ENCODE measurements around the gene ASB10.

The ASB10 gene

DNA sequence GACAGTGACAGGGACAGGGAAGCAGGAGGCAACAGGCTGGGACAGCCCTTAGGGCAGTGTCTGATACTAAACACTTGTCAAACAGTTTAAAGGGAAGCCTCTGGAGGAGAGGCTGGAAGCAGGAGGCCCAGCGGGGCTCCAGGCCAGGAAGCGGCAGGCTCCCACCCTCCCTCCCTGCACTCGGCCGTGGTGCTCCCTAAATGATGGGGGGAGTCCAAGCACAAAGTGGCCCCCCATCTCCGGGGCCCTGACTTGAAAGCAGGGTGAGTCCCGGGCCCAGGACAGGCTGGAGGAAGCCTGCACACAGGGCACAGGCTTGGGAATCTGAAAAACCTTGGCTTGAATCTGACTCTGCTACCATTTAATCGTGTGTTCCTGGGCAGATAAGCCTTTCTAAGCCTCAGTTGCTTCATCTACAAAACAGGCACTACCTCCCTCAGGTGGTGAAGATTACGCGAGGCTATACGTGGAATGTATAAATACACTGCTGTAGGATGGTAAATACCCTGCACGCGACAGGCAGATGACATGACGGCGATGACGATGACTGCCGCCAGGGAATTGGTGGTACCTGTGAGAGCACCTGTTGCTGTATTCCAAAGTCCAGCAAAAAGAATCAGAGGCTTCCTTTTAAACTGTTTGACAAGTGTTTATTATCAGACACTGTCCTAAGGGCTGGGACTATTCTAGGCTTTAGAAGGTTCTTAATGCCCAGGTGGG, 53.6 kb downstream of the ASB10 start:
- no peaks in the 10 kb centered on the region for H3K36me3 ChIP-seq (ENCODE audit: control insufficient read depth, low read length)
- no peaks in the 10 kb centered on the region for H3K27me3 ChIP-seq (ENCODE audit: control insufficient read depth, low read length)
- no peak for TF ChIP-seq EZH2phosphoT487 (IDR thresholded peaks at IDR 0.05; ENCODE audit: borderline replicate concordance, low read length)
- TF ChIP-seq, protein P1, sequence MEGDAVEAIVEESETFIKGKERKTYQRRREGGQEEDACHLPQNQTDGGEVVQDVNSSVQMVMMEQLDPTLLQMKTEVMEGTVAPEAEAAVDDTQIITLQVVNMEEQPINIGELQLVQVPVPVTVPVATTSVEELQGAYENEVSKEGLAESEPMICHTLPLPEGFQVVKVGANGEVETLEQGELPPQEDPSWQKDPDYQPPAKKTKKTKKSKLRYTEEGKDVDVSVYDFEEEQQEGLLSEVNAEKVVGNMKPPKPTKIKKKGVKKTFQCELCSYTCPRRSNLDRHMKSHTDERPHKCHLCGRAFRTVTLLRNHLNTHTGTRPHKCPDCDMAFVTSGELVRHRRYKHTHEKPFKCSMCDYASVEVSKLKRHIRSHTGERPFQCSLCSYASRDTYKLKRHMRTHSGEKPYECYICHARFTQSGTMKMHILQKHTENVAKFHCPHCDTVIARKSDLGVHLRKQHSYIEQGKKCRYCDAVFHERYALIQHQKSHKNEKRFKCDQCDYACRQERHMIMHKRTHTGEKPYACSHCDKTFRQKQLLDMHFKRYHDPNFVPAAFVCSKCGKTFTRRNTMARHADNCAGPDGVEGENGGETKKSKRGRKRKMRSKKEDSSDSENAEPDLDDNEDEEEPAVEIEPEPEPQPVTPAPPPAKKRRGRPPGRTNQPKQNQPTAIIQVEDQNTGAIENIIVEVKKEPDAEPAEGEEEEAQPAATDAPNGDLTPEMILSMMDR (IDR thresholded peaks at IDR 0.05; ENCODE audit: low read depth, low read length, poor library complexity, severe bottlenecking) = no peak
- no peaks in the 10 kb centered on the region for H3F3A ChIP-seq (ENCODE audit: control insufficient read depth, insufficient read depth)
- no peak overlapping the region for H3K4me2 ChIP-seq (ENCODE audit: low read length)
- H3K4me3 ChIP-seq (ENCODE audit: low read length) = no peak overlapping the region
- H3K4me1 ChIP-seq (ENCODE audit: control insufficient read depth, low read length) = no peaks in the 10 kb centered on the region
- H3K9me2 ChIP-seq (replicated peaks; ENCODE audit: control insufficient read depth, low read length) = no peaks in the 10 kb centered on the region
- no peaks in the 10 kb centered on the region for H3K79me2 ChIP-seq (ENCODE audit: control insufficient read depth, low read length)
- no peaks in the 10 kb centered on the region for H3K9me3 ChIP-seq (ENCODE audit: control insufficient read depth, insufficient read depth, low read length)
- no peak overlapping the region for H3K27ac ChIP-seq (ENCODE audit: low read depth, low read length)
- H4K20me1 ChIP-seq (ENCODE audit: control insufficient read depth, insufficient read depth, low read depth, low read length) = no peaks in the 10 kb centered on the region

DNA sequence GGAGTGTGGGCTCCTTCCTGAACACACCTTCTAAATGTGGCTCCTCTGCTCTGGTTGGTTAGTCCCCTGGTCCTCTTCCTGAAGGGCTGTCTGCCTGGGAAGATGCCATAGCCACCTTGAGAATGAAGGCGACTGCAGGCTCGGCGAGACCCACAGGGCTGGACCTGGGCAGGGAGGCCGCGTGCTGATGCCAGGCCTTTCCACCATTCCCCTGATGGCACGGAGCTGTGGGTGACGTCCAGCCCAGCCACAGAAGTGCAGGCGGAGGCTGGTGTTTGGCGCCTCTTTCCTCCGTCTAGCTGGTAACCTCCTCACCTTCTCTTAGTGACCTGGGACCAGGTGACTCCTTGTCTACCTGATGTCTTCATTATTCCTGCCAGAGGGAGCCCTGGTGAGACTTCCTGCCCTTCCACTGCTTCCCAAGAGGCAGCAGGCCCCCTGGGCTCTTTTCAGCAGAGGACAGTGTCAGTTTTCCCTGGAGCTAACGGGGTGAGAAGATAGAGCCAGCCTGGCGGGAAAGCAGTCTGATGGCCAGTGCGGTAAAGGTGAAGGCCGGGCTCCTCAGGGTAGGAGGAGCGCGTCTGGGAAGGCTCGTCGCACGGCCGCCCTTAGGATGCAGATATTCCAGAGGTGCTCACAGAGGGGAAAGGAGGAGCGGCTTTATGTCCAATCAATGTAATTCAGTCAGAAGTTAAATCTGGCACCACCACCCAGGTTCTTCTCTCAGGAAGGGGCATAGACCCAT, 54.4 kb downstream of the ASB10 start:
- TF ChIP-seq, protein P1 (IDR thresholded peaks at IDR 0.05; ENCODE audit: low read depth, low read length, poor library complexity, severe bottlenecking) = no peak
- no peak for TF ChIP-seq EZH2phosphoT487 (IDR thresholded peaks at IDR 0.05; ENCODE audit: borderline replicate concordance, low read length)
- Histone ChIP-seq H3K9me3 (ENCODE audit: control insufficient read depth, insufficient read depth, low read length) (no peaks in the 10 kb centered on the region), H3K4me2 (ENCODE audit: low read length) (no peak overlapping the region), H3F3A (ENCODE audit: control insufficient read depth, insufficient read depth) (no peaks in the 10 kb centered on the region), H4K20me1 (ENCODE audit: control insufficient read depth, insufficient read depth, low read depth, low read length) (no peaks in the 10 kb centered on the region), H3K4me1 (ENCODE audit: control insufficient read depth, low read length) (no peaks in the 10 kb centered on the region), H3K36me3 (ENCODE audit: control insufficient read depth, low read length) (no peaks in the 10 kb centered on the region), H3K4me3 (ENCODE audit: low read length) (no peak overlapping the region), H3K27me3 (ENCODE audit: control insufficient read depth, low read length) (no peaks in the 10 kb centered on the region), H3K9me2 (replicated peaks; ENCODE audit: control insufficient read depth, low read length) (no peaks in the 10 kb centered on the region), H3K27ac (ENCODE audit: low read depth, low read length) (no peak overlapping the region), H3K79me2 (ENCODE audit: control insufficient read depth, low read length) (no peaks in the 10 kb centered on the region)

GRCh38 chr7:151131592-151132293, 55.3 kb downstream of the ASB10 start:
- TF ChIP-seq EZH2phosphoT487 (IDR thresholded peaks at IDR 0.05; ENCODE audit: borderline replicate concordance, low read length) = no peak
- TF ChIP-seq, protein P1 (IDR thresholded peaks at IDR 0.05; ENCODE audit: low read depth, low read length, poor library complexity, severe bottlenecking) = no peak

More at GRCh38 chr7:151131592-151132293, 55.3 kb downstream of the ASB10 start:
- H3F3A ChIP-seq (ENCODE audit: control insufficient read depth, insufficient read depth) = no peaks in the 10 kb centered on the region
- H3K79me2 ChIP-seq (ENCODE audit: control insufficient read depth, low read length) = no peaks in the 10 kb centered on the region
- no peaks in the 10 kb centered on the region for H3K4me1 ChIP-seq (ENCODE audit: control insufficient read depth, low read length)
- no peak overlapping the region for H3K27ac ChIP-seq (ENCODE audit: low read depth, low read length)
- no peaks in the 10 kb centered on the region for H3K9me2 ChIP-seq (replicated peaks; ENCODE audit: control insufficient read depth, low read length)
- no peak overlapping the region for H3K4me2 ChIP-seq (ENCODE audit: low read length)
- no peaks in the 10 kb centered on the region for H4K20me1 ChIP-seq (ENCODE audit: control insufficient read depth, insufficient read depth, low read depth, low read length)
- H3K27me3 ChIP-seq (ENCODE audit: control insufficient read depth, low read length) = no peaks in the 10 kb centered on the region
- H3K36me3 ChIP-seq (ENCODE audit: control insufficient read depth, low read length) = no peaks in the 10 kb centered on the region
- no peak overlapping the region for H3K4me3 ChIP-seq (ENCODE audit: low read length)
- H3K9me3 ChIP-seq (ENCODE audit: control insufficient read depth, insufficient read depth, low read length) = no peaks in the 10 kb centered on the region

Measured in DOHH2 (cell line).